HepG2 (cell line): Measurements from ENCODE around the gene ANO2.

Source experiments
- NFIC ChIP-seq: IDR thresholded peaks from 2 replicates; pipeline ENCODE4 v1.6.1; 2012; ENCODE audit warnings: mild to moderate bottlenecking, low read length, inconsistent platforms
- NR2C2 ChIP-seq: sonication (generic); formaldehyde crosslinking; IDR thresholded peaks from 2 replicates; pipeline ENCODE4 v1.4.0; 2020; ENCODE audit warnings: missing genetic modification reagents, mild to moderate bottlenecking, moderate library complexity, borderline replicate concordance
- PTBP1 ChIP-seq: fragments of 200-400 bp; formaldehyde crosslinking; IDR thresholded peaks from 2 replicates; pipeline ENCODE4 v1.6.1; 2018; ENCODE audit warnings: low read length, low read depth; ENCODE audit not compliant: poor library complexity, severe bottlenecking
- RFX5 ChIP-seq: IDR thresholded peaks from 2 replicates; pipeline ENCODE4 v1.6.1; 2011; ENCODE audit warnings: low read depth, low read length, improper control_type of control experiment
- ZNF543 ChIP-seq: sonication (generic); formaldehyde crosslinking; IDR thresholded peaks from 2 replicates; pipeline ENCODE4 v1.4.0; 2020; ENCODE audit warnings: mild to moderate bottlenecking, missing genetic modification reagents
- ZNF549 ChIP-seq: sonication (generic); formaldehyde crosslinking; IDR thresholded peaks from 2 replicates; pipeline ENCODE4 v1.5.0; 2020; ENCODE audit warnings: missing genetic modification reagents
- TF ChIP-seq, protein P1 (sequence below): sonication (generic); formaldehyde crosslinking; IDR thresholded peaks from 2 replicates; pipeline ENCODE4 v1.4.0; 2020; ENCODE audit warnings: missing genetic modification reagents
- TF ChIP-seq, protein P2 (sequence below): sonication (generic); formaldehyde crosslinking; IDR thresholded peaks from 2 replicates; pipeline ENCODE4 v1.5.1; 2020; ENCODE audit warnings: mild to moderate bottlenecking, missing genetic modification reagents, moderate library complexity
- TF ChIP-seq, protein P3 (sequence below): sonication (generic); formaldehyde crosslinking; IDR thresholded peaks from 2 replicates; pipeline ENCODE4 v1.5.0; 2020; ENCODE audit warnings: mild to moderate bottlenecking, missing genetic modification reagents
- TF ChIP-seq, protein P4 (sequence below): sonication (generic); formaldehyde crosslinking; IDR thresholded peaks from 2 replicates; pipeline ENCODE4 v1.8.0; 2022; ENCODE audit warnings: low read depth, missing genetic modification reagents

DNA sequence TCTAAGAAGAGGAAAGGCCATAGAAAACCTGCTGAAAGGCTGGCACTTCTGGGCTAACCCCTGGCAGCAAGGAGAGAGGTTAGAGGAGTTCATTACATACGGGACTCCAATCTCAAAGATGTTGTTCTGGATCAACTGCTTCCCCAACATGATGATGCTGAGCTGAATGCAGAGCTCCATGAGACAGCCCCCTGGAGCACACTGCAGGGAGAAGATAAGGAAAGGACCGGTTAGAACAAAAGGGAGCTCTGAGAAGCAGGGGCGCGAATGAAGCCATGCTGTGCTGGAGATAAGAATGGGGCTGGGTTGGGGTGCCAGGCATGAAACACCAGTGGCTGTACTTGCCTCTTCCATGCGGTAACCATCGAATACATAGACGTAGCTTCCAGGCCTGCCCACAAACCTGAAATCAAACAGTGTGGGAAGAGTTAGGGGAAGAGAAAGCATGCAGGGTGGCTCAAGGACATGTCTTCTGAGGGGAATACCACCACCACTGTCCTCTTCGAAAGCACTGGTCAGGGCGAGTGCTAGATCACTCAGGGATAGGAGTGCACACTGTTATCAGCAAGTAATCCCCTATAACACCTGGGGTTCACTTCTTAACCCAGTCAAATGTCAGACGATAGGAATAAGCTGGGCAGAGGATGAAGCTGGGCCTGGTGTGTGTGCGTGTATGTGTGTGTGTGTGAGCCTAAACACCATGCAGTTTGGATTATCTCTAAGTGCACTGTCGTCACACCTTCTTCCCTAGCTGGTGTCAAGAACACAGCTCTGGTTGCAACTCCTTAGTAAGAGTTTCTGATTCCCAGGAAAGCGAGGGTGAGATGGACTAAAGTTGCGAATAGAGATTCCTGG, 332.3 kb downstream of the ANO2 start:
- TF ChIP-seq ZNF549 (no peak), ZNF543 (no peak), PTBP1 (no peak), NFIC (no peak), NR2C2 (CRISPR knock-in tag) (no peak), RFX5 (no peak)
- TF ChIP-seq, protein P1, sequence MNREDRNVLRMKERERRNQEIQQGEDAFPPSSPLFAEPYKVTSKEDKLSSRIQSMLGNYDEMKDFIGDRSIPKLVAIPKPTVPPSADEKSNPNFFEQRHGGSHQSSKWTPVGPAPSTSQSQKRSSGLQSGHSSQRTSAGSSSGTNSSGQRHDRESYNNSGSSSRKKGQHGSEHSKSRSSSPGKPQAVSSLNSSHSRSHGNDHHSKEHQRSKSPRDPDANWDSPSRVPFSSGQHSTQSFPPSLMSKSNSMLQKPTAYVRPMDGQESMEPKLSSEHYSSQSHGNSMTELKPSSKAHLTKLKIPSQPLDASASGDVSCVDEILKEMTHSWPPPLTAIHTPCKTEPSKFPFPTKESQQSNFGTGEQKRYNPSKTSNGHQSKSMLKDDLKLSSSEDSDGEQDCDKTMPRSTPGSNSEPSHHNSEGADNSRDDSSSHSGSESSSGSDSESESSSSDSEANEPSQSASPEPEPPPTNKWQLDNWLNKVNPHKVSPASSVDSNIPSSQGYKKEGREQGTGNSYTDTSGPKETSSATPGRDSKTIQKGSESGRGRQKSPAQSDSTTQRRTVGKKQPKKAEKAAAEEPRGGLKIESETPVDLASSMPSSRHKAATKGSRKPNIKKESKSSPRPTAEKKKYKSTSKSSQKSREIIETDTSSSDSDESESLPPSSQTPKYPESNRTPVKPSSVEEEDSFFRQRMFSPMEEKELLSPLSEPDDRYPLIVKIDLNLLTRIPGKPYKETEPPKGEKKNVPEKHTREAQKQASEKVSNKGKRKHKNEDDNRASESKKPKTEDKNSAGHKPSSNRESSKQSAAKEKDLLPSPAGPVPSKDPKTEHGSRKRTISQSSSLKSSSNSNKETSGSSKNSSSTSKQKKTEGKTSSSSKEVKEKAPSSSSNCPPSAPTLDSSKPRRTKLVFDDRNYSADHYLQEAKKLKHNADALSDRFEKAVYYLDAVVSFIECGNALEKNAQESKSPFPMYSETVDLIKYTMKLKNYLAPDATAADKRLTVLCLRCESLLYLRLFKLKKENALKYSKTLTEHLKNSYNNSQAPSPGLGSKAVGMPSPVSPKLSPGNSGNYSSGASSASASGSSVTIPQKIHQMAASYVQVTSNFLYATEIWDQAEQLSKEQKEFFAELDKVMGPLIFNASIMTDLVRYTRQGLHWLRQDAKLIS (CRISPR knock-in tag), result no peak
- TF ChIP-seq, protein P2, sequence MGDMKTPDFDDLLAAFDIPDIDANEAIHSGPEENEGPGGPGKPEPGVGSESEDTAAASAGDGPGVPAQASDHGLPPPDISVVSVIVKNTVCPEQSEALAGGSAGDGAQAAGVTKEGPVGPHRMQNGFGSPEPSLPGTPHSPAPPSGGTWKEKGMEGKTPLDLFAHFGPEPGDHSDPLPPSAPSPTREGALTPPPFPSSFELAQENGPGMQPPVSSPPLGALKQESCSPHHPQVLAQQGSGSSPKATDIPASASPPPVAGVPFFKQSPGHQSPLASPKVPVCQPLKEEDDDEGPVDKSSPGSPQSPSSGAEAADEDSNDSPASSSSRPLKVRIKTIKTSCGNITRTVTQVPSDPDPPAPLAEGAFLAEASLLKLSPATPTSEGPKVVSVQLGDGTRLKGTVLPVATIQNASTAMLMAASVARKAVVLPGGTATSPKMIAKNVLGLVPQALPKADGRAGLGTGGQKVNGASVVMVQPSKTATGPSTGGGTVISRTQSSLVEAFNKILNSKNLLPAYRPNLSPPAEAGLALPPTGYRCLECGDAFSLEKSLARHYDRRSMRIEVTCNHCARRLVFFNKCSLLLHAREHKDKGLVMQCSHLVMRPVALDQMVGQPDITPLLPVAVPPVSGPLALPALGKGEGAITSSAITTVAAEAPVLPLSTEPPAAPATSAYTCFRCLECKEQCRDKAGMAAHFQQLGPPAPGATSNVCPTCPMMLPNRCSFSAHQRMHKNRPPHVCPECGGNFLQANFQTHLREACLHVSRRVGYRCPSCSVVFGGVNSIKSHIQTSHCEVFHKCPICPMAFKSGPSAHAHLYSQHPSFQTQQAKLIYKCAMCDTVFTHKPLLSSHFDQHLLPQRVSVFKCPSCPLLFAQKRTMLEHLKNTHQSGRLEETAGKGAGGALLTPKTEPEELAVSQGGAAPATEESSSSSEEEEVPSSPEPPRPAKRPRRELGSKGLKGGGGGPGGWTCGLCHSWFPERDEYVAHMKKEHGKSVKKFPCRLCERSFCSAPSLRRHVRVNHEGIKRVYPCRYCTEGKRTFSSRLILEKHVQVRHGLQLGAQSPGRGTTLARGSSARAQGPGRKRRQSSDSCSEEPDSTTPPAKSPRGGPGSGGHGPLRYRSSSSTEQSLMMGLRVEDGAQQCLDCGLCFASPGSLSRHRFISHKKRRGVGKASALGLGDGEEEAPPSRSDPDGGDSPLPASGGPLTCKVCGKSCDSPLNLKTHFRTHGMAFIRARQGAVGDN, result no peak
- TF ChIP-seq, protein P3, sequence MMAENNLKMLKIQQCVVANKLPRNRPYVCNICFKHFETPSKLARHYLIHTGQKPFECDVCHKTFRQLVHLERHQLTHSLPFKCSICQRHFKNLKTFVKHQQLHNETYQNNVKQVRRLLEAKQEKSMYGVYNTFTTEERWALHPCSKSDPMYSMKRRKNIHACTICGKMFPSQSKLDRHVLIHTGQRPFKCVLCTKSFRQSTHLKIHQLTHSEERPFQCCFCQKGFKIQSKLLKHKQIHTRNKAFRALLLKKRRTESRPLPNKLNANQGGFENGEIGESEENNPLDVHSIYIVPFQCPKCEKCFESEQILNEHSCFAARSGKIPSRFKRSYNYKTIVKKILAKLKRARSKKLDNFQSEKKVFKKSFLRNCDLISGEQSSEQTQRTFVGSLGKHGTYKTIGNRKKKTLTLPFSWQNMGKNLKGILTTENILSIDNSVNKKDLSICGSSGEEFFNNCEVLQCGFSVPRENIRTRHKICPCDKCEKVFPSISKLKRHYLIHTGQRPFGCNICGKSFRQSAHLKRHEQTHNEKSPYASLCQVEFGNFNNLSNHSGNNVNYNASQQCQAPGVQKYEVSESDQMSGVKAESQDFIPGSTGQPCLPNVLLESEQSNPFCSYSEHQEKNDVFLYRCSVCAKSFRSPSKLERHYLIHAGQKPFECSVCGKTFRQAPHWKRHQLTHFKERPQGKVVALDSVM, result no peak
- TF ChIP-seq, protein P4, sequence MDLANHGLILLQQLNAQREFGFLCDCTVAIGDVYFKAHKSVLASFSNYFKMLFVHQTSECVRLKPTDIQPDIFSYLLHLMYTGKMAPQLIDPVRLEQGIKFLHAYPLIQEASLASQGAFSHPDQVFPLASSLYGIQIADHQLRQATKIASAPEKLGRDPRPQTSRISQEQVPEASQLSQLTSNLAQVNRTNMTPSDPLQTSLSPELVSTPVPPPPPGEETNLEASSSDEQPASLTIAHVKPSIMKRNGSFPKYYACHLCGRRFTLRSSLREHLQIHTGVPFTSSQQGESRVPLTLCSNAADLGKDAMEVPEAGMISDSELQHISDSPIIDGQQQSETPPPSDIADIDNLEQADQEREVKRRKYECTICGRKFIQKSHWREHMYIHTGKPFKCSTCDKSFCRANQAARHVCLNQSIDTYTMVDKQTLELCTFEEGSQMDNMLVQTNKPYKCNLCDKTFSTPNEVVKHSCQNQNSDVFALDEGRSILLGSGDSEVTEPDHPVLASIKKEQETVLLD (CRISPR knock-in tag), result no peak
